HG03060 (cell line): Measurements from ENCODE around the gene PEAR1.

Experiments
- ATAC-seq: cut with Tn5 transposase; IDR thresholded peaks from one replicate; pipeline ENCODE4 v1.9.1; 2021; ENCODE audit warnings: low read depth, moderate number of reproducible peaks; ENCODE audit not compliant: unreplicated experiment

Gene PEAR1

DNA sequence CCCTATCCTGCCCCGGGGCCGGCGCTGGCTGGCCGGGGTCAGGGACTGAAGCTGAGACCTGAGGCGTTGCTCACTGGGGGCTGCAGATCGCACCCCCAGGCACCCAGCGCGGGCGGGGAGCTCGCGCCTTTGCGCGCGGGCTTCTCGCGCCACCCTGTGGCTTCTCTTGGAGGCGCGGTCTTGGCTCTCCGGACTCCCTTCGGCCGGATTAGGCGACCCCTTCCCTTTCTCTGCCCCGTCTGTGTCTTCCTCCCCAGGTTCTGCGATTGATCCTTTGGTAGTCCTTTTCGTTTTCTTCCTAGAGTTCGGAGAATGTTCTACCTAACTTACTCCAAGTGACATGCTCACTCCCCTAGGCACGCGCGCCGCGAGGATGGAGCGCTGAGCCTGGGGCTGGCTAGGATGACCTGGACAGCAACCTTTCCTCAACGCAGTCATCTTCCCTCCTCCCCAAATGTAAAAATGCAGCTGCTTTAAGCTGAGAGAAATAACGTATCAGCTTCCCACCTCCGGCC is 33.3 kb upstream of the PEAR1 start:
- ATAC-seq = no peak

DNA sequence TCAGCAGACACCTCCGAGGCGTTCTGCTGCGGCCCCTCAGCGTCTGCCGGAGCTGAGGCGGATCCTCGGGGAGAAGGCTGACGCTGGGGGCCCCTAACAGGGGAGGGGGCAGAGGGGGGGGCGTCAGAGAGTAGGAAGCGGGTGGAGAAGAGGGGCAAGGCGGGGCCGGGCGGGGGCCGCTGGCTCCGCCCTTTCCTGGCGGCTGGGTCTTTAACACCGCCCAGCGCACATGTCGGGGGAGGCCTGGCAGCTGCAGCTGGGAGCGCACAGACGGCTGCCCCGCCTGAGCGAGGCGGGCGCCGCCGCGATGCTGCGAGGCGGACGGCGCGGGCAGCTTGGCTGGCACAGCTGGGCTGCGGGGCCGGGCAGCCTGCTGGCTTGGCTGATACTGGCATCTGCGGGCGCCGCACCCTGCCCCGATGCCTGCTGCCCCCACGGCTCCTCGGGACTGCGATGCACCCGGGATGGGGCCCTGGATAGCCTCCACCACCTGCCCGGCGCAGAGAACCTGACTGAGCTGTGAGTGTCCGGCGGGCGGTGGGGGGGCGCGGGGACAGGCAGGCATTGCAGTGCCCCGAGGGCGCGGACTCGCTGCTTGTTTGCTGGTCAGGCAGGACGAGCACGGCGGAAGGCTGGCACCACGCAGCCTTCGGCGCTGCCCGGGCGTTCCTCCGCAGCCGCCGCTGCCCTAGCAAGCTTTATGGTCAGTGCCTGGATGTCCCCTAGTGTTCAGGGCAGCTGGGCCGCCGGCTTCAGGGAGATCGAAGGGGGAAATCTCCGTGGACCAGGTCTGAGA is 32.7 kb upstream of the PEAR1 start, which contains the start of gene NTRK1:
Gene NTRK1, plus strand, starts transcription at position 238 of the 796 bp plus-strand sequence. Its CDS starts 70 bp downstream, at position 308.
- no peak for ATAC-seq

DNA sequence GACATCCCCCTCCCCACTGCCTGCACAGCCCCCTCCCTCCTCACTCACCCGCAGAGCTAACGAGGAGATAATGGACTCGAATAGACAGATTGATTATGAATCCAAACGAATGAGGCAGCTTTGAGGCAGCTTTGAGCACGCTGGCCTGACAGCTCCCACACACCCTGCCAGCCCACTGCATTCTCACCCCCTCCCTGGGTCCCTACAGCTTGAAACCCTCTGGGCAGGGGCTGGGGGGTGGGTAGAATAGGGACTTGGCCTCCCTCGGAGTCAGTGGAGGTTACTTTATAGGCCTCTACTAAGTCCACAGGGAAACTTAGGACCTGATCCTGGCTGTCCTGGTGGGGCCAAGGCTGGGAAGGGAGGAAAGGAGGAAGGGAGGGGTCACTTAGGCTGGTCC is 30.9 kb upstream of the PEAR1 start:
- no peak for ATAC-seq

DNA sequence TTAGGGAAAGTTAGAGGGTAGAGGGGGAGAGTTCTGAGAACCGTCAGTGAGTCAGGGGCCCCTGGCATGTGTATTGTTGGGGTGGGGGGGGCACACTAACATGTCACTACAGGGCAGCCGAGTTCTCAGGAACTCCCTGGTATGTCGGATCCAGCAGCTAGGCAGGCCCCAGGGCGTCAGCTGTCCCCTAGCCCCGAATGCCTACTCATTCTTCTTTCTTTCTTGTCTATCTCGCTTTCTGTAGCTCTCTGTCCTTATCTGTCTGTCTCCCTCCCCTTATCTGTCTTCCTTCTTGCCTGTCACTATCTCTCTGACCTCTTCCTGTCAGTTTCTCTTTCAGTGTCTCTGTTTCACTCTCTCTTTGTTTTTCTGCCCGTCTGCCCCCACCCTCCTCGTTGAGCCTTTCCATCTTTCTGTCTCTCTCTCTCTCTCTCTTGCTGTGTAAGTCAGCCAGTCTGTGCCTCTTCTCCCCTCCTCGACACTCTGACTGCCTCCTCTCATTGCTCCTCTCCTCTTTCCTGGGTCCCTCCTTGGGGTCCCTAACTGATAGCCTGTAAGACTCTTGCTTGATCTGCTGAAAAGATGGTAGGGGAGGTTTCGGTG is 30.4 kb upstream of the PEAR1 start:
- ATAC-seq = no peak

DNA sequence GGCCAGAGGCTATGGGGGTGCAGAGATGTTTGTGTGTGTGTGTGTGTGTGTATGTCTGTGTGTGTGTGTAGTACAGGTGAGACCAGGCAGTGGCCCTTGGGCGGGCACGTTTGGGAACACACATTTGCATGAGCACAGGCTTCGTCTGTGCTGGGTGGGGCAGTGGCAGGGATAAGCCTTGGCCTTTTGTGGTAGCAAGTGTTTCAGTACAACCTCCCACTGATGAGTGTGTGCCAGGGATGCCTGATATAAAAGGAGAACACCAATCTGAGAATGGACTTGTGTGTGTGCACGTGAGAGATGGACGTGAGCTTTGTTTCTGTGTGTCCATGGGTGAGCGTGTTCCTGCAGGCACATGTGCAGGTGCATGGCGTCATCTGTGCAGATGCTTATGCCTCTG is 29.9 kb upstream of the PEAR1 start:
- ATAC-seq = no peak

DNA sequence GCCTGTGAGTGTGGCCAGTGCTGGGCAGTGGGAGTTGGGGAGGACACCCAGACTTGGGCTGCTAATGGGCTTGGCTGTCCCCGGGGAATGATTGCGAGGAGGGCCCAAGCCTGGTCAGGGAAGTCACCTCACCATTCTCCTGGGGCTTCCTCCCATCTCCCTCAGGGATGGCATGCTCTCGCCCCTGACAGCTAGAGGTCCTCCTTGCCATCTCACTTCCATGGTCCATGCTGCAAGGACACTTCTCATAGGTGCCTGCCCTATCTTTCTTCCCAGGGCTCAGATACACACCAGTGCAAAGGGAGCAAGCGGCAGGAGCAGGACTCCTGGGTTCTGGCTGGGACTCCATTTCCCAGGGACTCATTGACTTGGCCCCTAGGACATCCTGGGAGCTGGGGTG is 28.7 kb upstream of the PEAR1 start:
- ATAC-seq = no peak

DNA sequence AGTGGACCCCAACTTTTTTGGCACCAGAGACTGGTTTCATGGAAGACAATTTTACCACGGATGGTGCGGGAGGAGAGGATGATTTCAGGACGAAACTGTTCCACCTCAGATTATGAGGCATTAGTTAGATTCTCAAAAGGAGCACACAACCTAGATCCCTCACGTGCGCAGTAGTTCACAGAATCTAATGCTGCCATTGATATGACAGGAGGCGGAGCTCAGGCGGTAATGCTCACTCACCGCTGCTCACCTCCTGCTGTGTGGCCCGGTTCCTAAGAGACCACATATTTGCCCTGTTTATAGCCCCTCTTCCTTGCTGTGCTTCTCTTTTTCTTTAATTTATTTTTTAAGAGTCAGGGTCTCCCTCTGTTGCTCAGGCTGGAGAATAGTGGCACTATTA is 28.3 kb upstream of the PEAR1 start:
- no peak for ATAC-seq

DNA sequence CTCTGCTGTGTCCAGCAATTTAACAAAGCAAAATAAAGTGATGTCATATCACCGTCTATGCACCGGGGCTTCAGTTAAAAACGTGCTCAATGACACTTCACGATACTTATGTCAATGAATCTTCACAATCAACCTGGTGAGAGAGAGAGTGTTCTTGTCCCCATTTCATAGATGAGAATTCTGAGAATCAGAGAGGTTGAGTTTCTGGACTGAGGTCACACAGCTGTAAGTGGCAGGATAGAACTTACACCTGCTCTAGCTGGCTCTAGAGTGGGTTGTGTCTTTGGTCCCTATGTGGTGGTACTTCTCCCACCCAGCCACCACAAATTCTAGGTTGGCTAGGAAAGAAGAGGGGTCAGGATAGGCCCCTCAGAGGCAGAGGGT is 27.7 kb upstream of the PEAR1 start:
- no peak for ATAC-seq

DNA sequence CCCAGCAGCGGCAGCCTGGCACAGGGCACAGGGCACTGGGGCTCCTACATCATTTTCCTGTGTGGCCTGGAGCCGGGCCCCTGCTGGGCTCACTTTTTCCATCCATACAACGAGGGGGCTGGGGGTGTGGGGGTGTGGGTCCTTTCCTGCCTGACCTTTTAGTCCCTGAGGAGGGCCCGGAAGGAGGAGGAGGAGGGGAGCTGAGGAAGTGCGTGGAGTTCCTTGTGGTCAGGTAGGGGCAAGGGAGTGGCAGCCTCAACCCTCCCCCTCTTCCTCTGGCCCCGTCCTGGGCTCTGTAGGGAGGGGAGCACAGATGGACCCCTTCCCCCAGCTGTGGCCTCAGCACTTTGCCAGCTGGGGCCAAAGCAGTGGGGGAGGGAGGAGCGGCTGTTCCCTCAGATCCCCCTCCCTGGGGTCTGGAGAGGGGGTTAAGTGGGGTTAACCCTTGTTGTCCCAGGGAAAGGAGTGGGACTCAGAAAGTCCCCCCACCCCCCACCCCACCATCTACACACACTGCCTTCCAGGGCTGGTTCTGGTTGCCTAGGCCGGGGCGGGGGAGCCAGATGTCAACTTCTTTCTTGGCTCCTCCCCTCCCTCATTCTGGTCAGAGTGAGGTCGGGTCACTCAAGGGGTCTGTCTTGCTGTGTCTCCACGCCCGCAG is 27.1 kb upstream of the PEAR1 start:
- ATAC-seq = no peak

DNA sequence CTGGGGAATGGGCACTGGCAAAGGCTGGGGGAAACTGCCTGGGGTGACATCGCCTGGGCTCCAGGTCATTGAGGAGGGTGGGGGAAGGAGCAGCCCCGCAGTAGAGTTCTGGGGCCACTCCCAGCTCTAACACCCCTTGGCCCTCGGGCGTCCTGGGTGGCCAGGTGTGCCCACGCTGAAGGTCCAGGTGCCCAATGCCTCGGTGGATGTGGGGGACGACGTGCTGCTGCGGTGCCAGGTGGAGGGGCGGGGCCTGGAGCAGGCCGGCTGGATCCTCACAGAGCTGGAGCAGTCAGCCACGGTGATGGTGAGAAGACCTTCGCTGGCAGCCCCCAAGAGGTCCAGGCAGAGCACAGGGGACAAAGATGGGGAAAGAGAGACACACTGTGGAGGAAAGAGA is 25.2 kb upstream of the PEAR1 start:
- no peak for ATAC-seq

DNA sequence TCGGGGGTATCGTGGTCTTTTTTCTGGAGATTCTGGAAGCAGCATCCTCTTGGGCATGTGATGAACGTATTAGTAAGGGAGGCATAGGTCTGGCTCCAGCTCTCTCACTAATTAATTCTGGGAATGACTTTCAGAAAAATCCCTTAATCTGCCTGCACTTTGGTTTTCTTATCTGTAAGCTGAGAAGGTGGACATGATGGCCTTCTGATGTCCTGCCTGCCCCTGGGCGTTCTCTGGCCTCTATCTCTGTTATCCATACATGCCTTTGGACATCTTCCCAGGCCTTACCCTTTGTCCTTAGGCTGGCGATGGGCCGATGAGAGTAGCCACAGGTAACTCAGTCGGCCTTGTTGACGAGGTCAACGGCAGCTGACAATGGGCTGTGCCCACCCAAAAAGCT is 24.1 kb upstream of the PEAR1 start:
- ATAC-seq = no peak

DNA sequence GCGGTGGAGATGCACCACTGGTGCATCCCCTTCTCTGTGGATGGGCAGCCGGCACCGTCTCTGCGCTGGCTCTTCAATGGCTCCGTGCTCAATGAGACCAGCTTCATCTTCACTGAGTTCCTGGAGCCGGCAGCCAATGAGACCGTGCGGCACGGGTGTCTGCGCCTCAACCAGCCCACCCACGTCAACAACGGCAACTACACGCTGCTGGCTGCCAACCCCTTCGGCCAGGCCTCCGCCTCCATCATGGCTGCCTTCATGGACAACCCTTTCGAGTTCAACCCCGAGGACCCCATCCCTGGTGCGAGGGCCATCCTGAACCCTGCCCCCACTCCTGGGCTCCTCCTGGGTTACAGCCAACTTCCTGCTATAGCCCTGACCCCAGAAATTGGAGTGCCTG is 19.9 kb upstream of the PEAR1 start:
- no peak for ATAC-seq

DNA sequence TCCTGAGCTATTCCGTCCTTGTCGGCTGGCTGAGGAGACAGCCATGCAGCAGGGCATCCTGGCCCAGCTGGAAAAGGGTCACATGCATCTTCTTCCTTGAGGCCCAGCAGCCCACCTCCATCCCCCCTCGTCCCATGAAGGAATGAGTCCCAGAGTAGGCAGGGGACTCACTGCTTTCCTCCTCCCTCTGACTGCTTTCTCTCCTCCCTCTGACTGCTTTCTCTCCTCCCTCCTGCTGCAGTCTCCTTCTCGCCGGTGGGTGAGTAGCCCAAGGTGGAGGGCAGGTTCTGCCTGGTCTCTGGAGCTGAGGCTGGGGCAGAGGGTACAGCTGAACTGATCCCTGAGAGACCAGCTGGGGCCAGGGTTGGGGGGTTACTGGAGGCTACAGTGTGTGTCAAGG is 19.4 kb upstream of the PEAR1 start:
- ATAC-seq = no peak

DNA sequence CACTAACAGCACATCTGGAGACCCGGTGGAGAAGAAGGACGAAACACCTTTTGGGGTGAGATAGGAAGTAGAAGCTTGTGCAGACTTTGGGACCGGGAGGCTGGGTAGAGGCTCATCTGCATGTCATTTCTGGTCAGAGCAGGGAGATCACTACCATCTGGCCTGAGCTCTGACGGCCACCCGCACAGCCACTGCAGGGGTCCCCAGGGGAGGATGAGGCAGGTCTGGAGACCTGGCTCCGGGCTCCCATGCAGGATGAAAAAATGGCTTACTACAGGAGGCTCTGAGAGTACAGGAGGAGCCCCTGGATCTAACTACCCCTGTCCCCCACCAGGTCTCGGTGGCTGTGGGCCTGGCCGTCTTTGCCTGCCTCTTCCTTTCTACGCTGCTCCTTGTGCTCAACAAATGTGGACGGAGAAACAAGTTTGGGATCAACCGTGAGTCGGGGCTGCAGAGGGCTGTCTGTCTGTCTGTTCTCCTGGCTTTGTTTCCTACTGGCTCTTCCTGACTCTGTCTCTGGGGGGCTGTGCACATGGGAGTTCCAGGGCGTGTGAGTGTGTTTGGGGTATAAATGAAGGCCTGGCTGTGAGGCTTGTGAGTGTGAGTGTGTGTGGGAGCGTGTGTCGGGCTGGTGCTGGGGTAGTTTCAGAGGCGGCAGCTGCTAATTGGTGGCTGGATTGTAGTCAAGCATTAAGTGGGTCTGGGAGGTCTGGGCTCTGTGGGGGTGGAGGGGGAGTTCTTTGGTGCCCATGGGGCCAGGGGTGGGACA is 18.8 kb upstream of the PEAR1 start:
- ATAC-seq = no peak

DNA sequence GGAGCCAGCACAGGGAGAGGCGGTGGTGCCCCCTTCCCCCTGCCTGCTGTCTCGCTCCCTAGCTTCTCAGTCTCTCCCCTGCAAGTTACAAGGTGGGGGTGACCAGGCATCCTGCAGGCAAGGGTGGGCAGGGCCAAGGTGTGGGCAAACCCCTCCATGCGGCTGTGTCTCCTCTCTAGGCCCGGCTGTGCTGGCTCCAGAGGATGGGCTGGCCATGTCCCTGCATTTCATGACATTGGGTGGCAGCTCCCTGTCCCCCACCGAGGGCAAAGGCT is 18.2 kb upstream of the PEAR1 start:
- no peak for ATAC-seq

DNA sequence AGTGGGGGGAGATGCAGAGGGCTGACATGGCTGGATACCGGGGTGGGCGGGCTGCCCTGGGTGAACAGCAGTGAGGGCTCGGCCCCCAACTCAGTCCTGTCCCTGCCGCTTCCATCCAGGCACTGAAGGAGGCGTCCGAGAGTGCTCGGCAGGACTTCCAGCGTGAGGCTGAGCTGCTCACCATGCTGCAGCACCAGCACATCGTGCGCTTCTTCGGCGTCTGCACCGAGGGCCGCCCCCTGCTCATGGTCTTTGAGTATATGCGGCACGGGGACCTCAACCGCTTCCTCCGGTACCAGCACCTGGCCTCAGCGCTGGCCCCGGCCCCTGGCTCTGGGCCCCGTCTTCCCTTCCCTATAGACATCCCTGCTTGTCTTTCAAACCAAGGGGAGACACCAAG is 17.2 kb upstream of the PEAR1 start:
- ATAC-seq = no peak

DNA sequence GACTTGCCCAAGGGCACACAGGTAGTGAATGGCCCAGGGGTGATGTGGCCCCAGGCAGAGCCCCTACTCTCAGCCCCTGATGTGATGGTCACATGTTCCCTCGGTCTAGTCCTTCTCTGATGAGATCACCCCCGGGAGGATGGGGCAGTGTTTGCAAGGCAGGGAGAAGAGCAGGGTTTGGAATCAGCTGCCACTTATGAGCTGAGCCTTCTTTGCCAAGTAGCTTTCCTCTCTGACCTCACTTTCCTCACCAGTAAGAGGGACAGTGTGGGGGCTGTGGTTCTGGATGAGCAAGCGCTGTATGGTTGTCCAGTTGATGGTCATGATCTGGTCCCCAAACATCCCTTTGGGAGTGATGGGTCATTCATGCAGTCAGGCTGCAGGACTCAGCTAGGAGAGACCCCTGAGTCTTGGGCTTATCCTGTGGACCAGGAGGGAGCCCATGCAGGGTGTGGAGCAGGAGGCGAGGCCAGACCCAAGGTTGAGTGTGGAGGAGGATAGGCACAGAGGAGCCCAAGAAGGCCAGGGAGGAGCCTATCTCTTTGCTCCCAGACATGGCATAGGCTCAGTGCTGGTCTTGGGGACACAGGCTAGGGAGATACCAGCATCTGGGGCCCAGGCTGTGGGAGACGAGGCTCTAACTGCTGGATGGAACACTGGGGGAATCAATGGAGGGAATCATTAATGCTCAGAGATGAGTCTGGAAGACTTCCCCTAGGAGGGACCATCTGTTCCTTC is 15.9 kb upstream of the PEAR1 start:
- ATAC-seq = no peak

DNA sequence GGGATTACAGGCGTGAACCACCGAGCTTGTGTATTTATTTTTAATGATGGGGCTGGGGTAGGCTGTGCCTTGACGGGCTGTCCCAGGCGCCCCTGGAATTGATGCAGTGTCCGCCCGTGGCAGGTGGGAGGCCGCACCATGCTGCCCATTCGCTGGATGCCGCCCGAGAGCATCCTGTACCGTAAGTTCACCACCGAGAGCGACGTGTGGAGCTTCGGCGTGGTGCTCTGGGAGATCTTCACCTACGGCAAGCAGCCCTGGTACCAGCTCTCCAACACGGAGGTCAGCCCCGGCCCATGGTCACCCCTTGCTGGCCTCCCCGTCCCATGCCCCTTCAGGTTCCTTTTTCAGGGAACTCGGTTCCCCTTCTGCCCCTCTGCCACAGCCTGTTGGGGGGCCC is 13.6 kb upstream of the PEAR1 start:
- no peak for ATAC-seq

DNA sequence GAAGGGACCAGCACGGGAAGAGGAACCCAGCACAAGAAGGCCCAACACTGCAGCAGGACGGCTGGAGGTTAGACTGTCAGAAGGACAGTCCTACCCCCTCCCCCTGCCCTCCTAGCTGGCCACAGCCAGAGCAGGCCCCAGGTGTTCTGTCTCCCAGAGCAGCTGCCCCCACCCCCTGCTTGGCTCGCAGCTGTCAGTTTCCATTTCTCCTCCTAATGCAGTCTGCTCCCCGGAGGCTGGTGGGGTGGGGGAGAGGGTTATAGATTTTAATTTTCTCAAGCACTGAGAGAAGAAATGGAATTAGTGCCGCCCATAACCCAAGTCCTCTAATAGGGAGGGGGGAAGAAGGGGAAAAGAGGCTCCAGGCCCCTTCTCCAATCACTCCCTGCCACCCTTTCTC is 13.0 kb upstream of the PEAR1 start:
- ATAC-seq = no peak

DNA sequence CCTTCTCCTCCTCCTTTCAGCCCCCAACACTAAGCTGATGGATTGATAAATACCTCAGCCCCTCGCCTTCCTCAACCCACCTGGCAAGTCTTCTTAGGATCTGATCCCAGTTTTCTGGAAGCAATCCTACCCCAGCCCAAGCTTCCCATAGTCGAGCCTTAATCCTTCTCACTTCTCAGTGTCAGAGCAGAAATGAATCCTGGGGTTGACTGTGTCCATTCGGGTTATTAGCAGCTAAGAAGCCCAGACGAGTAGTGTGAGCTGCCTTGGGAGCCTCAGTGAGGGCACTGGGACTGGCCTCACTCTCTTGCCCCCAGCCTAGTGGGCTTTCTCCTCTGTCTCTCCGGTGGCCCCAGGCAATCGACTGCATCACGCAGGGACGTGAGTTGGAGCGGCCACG is 12.4 kb upstream of the PEAR1 start:
- ATAC-seq = no peak

DNA sequence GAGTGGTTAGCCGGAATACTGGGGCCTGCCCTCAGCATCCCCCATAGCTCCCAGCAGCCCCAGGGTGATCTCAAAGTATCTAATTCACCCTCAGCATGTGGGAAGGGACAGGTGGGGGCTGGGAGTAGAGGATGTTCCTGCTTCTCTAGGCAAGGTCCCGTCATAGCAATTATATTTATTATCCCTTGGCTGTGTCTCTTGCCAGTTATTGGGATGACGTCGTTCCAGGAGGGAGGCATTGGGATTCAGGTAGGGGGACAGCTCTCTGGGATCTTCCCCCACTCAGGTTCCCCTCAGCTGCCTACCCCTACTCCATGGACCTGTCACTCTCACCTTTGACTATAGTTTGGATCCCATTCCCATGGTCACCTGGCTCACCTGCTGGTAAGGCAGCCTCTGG is 11.9 kb upstream of the PEAR1 start:
- no peak for ATAC-seq
